ENCODE measurements around the gene RALGPS2. TPM values are rescaled to one million over a fixed set of nuclear protein-coding genes. Genes with fewer than 3 reads are reported as not detected.

The RALGPS2 gene
- total RNA-seq, 1 donor from 2014 or later, result 78.7 TPM

DNA sequence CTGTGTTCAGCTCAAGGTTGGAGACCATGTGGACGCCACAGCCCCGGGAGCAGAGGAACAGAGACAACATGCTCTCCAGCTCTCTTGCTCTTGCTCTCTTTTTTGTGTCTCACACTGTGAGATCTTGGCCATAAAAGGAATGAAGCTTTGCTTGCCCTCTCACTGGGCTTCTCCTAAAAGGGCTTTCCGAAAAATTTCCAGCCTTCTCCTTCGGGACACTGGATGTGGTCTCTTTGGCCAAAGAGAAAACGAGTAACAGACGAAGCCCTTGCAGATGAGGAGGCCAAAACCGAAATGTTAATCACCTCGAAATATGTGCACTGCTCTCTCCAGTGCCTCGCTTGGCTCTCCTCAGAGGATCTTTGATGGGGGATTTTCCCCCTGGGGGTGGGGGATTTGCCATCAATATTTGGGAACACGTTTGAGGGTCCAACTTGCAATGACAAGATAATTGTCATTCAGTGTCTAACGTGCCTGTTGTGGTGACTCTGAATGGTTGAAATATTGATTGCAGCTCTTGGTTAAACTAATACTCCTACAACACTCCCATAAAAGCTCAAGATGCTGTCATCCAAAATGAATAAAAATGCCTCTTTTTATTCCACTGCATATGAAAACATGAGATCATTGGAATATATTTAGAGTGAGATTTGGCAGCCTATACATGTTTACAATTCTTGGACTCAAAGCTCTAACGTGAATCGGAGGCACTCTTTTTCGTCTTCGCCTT is 214.5 kb downstream of the RALGPS2 start:
- no peak overlapping the region for H2AFZ ChIP-seq (replicated peaks)
- H3K4me3 Mint-ChIP-seq, result no peak overlapping the region
- peaks cover 10% of the 10 kb centered on the region for H3K4me1 ChIP-seq
- peaks cover 30% of the 10 kb centered on the region for H3K4me1 Mint-ChIP-seq
- no peak overlapping the region for H3K27ac Mint-ChIP-seq
- H3K79me2 ChIP-seq (ENCODE audit: low read depth), result no peaks in the 10 kb centered on the region
- H3K27me3 ChIP-seq, result no peaks in the 10 kb centered on the region
- no peaks in the 10 kb centered on the region for H3K9me3 ChIP-seq (ENCODE audit: low read depth)
- no peak overlapping the region for H3K4me2 ChIP-seq
- no peaks in the 10 kb centered on the region for H3K9me3 Mint-ChIP-seq
- no peaks in the 10 kb centered on the region for H3K36me3 ChIP-seq
- no peaks in the 10 kb centered on the region for H4K20me1 ChIP-seq (ENCODE audit: low read depth)
- TF ChIP-seq, protein P1, sequence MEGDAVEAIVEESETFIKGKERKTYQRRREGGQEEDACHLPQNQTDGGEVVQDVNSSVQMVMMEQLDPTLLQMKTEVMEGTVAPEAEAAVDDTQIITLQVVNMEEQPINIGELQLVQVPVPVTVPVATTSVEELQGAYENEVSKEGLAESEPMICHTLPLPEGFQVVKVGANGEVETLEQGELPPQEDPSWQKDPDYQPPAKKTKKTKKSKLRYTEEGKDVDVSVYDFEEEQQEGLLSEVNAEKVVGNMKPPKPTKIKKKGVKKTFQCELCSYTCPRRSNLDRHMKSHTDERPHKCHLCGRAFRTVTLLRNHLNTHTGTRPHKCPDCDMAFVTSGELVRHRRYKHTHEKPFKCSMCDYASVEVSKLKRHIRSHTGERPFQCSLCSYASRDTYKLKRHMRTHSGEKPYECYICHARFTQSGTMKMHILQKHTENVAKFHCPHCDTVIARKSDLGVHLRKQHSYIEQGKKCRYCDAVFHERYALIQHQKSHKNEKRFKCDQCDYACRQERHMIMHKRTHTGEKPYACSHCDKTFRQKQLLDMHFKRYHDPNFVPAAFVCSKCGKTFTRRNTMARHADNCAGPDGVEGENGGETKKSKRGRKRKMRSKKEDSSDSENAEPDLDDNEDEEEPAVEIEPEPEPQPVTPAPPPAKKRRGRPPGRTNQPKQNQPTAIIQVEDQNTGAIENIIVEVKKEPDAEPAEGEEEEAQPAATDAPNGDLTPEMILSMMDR (IDR thresholded peaks at IDR 0.05), result no peak
- TF ChIP-seq EZH2phosphoT487 (IDR thresholded peaks at IDR 0.05) (no peak), EZH2 (IDR thresholded peaks at IDR 0.05) (no peak)
- no peak for DNase-seq (ENCODE audit: low spot score)
- no peak overlapping the region for H3K4me3 ChIP-seq
- peaks cover 7% of the 10 kb centered on the region for H3K27me3 Mint-ChIP-seq (ENCODE audit: insufficient read depth, low read depth)
- no peaks in the 10 kb centered on the region for H3K36me3 Mint-ChIP-seq
- H3F3A ChIP-seq (ENCODE audit: low read depth), result no peaks in the 10 kb centered on the region
- H3K27ac ChIP-seq, result no peak overlapping the region
- no peak overlapping the region for H3K9ac ChIP-seq

DNA sequence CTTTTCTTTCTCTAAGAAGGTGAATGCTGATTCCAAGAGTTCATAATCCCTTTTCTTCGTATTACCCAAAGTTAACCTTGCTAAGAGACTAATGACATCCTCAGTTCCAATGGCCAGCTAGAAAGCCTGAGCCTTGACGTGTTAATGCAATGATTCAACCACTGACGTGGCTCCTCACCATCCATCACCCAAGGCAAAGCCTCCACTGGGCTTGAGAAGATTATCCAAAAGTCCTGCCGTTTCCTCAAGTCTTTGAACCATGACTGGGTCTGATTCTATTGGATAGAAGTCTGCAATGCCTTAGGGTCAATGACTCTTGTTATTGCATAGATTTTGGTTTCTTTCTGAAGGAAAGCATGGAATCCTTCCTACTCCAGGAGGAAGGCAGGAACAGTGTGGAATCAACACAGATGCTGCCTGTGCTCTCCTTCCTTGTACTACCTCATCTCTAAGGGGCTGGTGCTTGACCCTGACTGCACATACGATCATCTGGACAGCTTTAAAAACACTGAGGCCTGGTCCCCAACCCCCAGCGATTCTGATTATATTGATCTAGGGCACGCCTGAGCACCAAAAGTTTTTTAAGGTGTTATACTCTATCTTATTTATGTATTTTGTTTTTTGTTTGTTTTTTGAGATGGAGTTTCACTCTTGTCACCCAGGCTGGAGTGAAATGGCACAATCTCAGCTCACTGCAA is 215.2 kb downstream of the RALGPS2 start:
- Histone ChIP-seq H3K9me3 (ENCODE audit: low read depth) (no peaks in the 10 kb centered on the region), H3F3A (ENCODE audit: low read depth) (no peaks in the 10 kb centered on the region), H4K20me1 (ENCODE audit: low read depth) (no peaks in the 10 kb centered on the region), H3K4me3 (no peak overlapping the region), H2AFZ (replicated peaks) (no peak overlapping the region), H3K27ac (no peak overlapping the region), H3K4me1 (peaks cover 10% of the 10 kb centered on the region), H3K4me2 (no peak overlapping the region), H3K79me2 (ENCODE audit: low read depth) (no peaks in the 10 kb centered on the region), H3K36me3 (no peaks in the 10 kb centered on the region), H3K9ac (no peak overlapping the region), H3K27me3 (no peaks in the 10 kb centered on the region)
- no peaks in the 10 kb centered on the region for H3K36me3 Mint-ChIP-seq
- H3K9me3 Mint-ChIP-seq, result no peaks in the 10 kb centered on the region
- peaks cover 31% of the 10 kb centered on the region for H3K4me1 Mint-ChIP-seq
- no peak overlapping the region for H3K27ac Mint-ChIP-seq
- TF ChIP-seq EZH2 (IDR thresholded peaks at IDR 0.05) (no peak), EZH2phosphoT487 (IDR thresholded peaks at IDR 0.05) (no peak)
- TF ChIP-seq, protein P1 (IDR thresholded peaks at IDR 0.05), result no peak
- H3K27me3 Mint-ChIP-seq (ENCODE audit: insufficient read depth, low read depth), result peaks cover 7% of the 10 kb centered on the region
- no peak for DNase-seq (ENCODE audit: low spot score)
- H3K4me3 Mint-ChIP-seq, result no peak overlapping the region

DNA sequence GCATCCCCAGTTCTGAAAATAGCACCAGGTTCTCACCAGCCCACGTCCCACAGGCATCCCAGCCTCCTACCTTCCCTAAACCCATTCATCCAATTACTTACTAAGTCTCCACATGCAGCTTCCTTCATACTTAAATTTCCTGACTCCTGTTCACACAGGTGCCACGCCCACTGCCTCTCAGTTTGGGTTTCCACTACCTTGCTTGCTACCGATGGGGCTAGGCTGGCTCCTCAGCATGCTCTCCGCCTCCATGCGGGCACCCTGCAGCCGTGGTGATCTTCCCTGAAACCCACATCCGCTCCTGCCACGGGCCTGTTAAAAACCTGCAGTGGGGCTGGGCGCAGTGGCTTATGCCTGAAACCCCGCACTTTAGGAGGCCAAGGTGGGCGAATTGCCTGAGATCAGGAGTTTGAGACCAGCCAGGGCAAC is 216.2 kb downstream of the RALGPS2 start:
- peaks cover 32% of the 10 kb centered on the region for H3K4me1 Mint-ChIP-seq
- H3K4me3 Mint-ChIP-seq, result no peak overlapping the region
- H3K4me2 ChIP-seq, result no peak overlapping the region
- H4K20me1 ChIP-seq (ENCODE audit: low read depth), result no peaks in the 10 kb centered on the region
- no peaks in the 10 kb centered on the region for H3K27me3 ChIP-seq
- no peak for DNase-seq (ENCODE audit: low spot score)
- H3K36me3 Mint-ChIP-seq, result no peaks in the 10 kb centered on the region
- H2AFZ ChIP-seq (replicated peaks), result no peak overlapping the region
- H3K9ac ChIP-seq, result no peak overlapping the region
- H3K4me1 ChIP-seq, result peaks cover 16% of the 10 kb centered on the region
- H3K27me3 Mint-ChIP-seq (ENCODE audit: insufficient read depth, low read depth), result peaks cover 7% of the 10 kb centered on the region
- no peaks in the 10 kb centered on the region for H3F3A ChIP-seq (ENCODE audit: low read depth)
- no peak for TF ChIP-seq EZH2phosphoT487 (IDR thresholded peaks at IDR 0.05)
- TF ChIP-seq EZH2 (IDR thresholded peaks at IDR 0.05), result no peak
- TF ChIP-seq, protein P1 (IDR thresholded peaks at IDR 0.05), result no peak
- H3K79me2 ChIP-seq (ENCODE audit: low read depth), result no peaks in the 10 kb centered on the region
- no peak overlapping the region for H3K4me3 ChIP-seq
- no peaks in the 10 kb centered on the region for H3K9me3 Mint-ChIP-seq
- no peak overlapping the region for H3K27ac ChIP-seq
- H3K36me3 ChIP-seq, result no peaks in the 10 kb centered on the region
- H3K9me3 ChIP-seq (ENCODE audit: low read depth), result no peaks in the 10 kb centered on the region
- no peak overlapping the region for H3K27ac Mint-ChIP-seq

Data from neural progenitor cell (in vitro differentiated cells).